GM18508 (cell line): Measurements from ENCODE around the gene SLC22A5.

ENCODE experiments used
- ATAC-seq: cut with Tn5 transposase; IDR thresholded peaks from one replicate; pipeline ENCODE4 v1.9.1; 2021; ENCODE audit warnings: moderate number of reproducible peaks; ENCODE audit not compliant: insufficient read depth, unreplicated experiment

The SLC22A5 gene

GRCh38 chr5:132439521-132440089 is 70.1 kb downstream of the SLC22A5 start:
- ATAC-seq, result no peak

GRCh38 chr5:132444061-132444460 is 74.6 kb downstream of the SLC22A5 start:
- ATAC-seq, result no peak
